ENCODE measurements around the gene TBC1D32.

The TBC1D32 gene

GRCh38 chr6:121223930-121224329 lies 110.3 kb downstream of the TBC1D32 start:
- TF ChIP-seq, protein P1, sequence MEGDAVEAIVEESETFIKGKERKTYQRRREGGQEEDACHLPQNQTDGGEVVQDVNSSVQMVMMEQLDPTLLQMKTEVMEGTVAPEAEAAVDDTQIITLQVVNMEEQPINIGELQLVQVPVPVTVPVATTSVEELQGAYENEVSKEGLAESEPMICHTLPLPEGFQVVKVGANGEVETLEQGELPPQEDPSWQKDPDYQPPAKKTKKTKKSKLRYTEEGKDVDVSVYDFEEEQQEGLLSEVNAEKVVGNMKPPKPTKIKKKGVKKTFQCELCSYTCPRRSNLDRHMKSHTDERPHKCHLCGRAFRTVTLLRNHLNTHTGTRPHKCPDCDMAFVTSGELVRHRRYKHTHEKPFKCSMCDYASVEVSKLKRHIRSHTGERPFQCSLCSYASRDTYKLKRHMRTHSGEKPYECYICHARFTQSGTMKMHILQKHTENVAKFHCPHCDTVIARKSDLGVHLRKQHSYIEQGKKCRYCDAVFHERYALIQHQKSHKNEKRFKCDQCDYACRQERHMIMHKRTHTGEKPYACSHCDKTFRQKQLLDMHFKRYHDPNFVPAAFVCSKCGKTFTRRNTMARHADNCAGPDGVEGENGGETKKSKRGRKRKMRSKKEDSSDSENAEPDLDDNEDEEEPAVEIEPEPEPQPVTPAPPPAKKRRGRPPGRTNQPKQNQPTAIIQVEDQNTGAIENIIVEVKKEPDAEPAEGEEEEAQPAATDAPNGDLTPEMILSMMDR (IDR thresholded peaks at IDR 0.05), result no peak

DNA sequence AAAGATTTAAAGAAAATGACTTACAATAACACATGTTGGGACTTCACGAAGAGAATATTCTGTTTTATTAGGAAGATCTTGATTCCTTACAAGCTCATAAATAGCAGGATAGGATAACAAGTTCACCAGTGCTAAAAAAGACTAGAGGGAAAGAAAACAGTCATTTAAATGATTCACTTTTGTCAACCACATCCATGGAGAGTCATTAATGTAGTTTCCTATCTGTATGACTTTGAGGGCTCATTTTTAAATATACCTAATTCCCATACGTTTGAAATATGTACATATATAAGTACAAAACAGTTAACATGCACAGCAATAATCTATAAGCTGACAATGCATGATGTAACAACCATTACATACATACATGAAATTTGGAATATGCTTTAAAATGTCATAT lies 111.1 kb downstream of the TBC1D32 start:
- TF ChIP-seq, protein P1 (IDR thresholded peaks at IDR 0.05), result no peak

GRCh38 chr6:121222656-121223055 lies 111.6 kb downstream of the TBC1D32 start:
- TF ChIP-seq, protein P1 (IDR thresholded peaks at IDR 0.05), result peak; percentile 52

DNA sequence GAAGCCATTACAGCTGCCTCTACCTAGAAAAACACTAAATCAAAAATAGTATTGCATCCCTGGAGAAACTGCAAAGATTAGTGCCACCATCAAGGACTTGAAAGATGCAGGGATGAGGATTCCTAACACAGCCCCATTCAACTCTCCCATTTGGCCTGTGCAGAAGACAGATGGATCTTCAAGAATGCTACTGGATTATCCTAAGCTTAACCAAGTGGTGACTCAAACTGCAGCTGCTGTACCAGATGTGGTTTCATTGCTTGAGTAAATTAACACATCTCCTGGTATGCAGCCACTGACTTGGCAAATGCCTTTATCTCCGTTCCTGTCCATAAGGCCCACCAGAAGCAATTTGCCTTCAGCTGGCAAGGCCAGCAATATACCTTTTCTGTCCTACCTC lies 117.4 kb downstream of the TBC1D32 start:
- TF ChIP-seq, protein P1 (IDR thresholded peaks at IDR 0.05), result no peak

GRCh38 chr6:121210943-121211342 lies 123.3 kb downstream of the TBC1D32 start:
- TF ChIP-seq, protein P1 (IDR thresholded peaks at IDR 0.05), result no peak

DNA sequence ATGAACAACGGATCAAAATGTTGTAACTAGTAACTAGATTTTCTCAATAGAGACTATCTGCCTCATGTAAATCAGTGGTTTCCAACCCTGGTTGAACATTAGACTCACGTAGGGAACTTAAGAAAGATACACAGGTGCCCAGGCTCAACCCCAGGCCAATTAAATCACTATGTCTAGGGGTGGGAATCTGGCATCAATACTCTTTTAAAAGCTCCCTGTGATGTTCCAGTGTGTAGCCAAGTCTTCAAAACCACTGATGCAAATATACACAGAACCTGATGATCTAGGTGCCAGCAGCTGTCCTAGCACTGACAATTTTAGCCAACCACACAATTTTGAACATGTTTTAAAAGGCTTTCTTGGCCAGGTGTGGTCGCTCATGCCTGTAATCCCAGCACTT lies 128.7 kb downstream of the TBC1D32 start:
- TF ChIP-seq, protein P1 (IDR thresholded peaks at IDR 0.05), result no peak

GRCh38 chr6:121201105-121201504 lies 133.2 kb downstream of the TBC1D32 start:
- TF ChIP-seq, protein P1 (IDR thresholded peaks at IDR 0.05), result no peak

DNA sequence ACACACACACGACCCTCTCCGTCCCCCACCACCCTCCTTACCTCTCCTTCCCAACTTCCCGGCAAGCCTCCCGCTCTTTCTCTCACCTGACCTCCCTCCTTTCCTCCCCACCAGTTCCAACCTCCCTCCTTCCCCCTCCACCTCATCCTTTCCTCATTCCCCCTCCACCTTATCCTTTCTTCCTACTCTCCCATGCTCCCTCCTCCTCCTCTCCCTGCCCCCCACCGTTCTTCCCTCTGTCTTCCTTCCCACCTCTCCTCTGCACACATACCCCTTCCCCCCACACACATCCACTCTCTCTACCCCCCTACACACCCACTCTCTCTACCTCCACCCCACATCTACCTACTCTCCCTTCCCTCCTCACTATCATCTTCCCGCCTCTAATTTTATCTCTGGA lies 144.2 kb downstream of the TBC1D32 start:
- TF ChIP-seq, protein P1 (IDR thresholded peaks at IDR 0.05), result no peak

Data from LNCAP (cell line).